Measurements from ENCODE around the gene EME1. TPM values are rescaled to one million over a fixed set of nuclear protein-coding genes. Genes with fewer than 3 reads are reported as not detected.

EME1 gene, protein sequence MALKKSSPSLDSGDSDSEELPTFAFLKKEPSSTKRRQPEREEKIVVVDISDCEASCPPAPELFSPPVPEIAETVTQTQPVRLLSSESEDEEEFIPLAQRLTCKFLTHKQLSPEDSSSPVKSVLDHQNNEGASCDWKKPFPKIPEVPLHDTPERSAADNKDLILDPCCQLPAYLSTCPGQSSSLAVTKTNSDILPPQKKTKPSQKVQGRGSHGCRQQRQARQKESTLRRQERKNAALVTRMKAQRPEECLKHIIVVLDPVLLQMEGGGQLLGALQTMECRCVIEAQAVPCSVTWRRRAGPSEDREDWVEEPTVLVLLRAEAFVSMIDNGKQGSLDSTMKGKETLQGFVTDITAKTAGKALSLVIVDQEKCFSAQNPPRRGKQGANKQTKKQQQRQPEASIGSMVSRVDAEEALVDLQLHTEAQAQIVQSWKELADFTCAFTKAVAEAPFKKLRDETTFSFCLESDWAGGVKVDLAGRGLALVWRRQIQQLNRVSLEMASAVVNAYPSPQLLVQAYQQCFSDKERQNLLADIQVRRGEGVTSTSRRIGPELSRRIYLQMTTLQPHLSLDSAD
- 3.0 and 3.1 TPM in 2 replicates for total RNA-seq

DNA sequence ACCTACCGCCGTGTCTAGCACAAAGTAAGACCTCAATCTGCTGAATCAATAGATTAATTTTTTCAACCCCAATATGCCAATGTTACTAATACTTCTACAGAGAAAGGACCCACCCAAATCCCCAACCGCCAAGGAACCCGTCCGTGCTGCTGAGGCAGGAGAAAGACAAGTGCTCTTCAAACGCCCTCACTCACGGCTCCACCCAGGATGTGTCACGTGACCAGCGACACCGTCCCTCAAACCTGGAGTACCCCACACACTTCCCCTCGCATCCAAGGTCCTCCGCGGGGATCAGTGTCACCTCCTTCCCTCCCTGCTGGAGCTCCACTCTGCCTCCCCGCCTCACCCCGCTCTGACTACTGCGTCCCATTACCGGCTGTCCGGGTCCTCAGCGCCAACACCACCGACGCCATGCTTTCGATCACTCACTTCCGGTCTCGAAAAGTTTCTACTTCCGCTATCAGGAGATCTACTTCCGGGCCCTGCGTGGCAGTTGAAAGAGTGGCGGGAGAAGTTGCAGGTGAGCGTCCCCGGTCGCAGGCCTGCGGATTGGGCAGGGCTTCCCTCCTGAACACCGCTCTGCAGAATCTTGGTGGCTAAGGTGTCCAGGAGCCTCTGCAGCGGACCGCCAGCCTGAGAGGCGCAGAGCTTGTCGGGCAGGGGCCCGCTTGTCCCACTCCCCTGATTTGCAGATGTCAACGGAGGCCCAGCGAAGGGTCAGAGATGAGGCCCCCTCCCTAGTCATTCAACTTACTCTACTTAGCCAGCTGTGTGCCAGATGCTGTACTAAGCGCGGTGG lies at the start of gene EME1, which contains the start of gene MRPL27:
TSS of gene EME1 (plus strand) at position 472 of the 799 bp plus-strand sequence. CDS start 1,980 bp downstream, outside the sequence.
TSS of gene MRPL27 (minus strand) at position 427 of the 799 bp plus-strand sequence. CDS start at position 413, 14 bp downstream.

DNA sequence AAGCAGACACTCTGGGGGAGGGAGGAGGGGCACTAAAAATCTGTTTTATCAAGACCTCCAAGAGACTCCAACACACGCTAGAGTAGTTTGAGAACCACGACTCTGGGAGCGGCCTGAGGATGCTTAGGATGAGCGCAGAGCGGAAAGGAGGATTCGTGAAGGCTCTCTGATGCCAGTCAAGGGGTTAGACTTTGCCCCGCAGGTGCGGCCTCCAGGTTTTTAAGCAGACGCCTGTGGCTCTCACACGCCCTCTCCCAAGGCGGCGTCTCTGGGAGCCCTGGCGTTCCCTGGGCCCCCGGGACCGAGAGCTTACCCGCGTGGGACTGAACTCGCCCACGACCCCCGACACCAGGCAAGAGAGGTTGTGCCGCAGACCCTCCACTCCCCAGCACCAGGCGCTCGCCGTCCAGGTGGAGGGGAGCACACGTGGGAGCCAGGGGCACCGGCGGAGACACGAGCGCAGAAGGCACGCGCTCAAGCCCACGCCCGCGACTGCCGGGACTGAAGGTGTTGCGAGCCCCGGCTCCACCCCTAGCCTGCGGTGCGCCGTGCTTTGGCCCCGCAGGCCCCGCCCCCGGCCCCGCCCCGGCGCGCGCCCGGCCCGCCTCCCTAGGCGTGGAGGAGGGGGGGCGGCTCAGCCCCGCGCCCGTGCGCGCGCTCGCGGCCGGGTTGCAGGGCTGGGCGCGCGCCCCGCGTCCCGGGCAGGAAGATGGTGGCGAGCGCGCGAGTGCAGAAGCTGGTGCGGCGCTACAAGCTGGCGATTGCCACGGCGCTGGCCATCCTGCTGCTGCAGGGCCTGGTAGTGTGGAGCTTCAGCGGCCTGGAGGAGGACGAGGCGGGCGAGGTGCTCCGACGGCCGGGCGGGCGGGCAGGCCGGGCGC lies 27.4 kb upstream of the EME1 start, which contains the start of gene XYLT2:
TSS of gene XYLT2 (plus strand) at position 695 of the 881 bp plus-strand sequence. CDS start at position 710, 15 bp downstream.

DNA sequence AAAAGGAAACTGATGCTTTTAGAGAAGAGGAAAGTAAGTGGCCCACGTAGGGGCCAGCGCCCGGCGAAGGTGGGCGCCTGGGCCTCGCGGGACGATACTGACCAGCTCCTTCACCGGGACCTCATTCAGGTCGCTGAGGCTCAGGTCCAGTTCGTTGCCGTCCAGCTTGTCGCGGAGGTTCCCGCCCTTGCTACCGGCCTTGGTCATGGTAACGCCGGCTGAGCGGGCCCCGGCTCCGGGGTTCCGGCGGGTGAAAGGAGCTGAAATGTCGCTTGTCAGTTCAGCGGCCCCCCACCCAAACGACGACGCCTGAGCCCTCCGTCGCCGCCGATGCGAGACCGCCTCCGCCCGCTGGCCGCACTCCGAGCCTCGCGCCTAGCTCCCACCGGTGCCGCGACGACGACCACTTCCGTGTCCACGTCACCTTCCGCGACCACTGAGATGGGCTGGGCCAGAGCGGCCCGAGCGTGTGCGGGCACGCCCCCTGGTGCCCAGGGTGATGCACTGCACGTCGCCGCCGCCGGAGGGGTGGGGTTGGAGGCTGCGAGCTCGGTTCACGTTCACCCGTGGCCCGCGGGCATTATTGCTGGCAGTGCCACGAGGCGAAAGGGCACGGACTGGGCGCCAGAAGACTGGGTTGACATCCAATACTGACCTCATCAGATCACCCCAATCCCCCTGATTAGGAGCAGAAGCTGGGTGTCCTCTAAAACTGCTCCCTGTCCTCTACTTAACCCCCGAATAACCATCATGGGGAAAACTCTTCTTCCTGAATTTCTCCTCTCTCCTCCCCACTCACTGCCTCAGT lies 24.3 kb downstream of the EME1 start, which contains the start of gene LRRC59:
TSS of gene LRRC59 (minus strand) at position 413 of the 808 bp plus-strand sequence. CDS start at position 207, 206 bp downstream.

DNA sequence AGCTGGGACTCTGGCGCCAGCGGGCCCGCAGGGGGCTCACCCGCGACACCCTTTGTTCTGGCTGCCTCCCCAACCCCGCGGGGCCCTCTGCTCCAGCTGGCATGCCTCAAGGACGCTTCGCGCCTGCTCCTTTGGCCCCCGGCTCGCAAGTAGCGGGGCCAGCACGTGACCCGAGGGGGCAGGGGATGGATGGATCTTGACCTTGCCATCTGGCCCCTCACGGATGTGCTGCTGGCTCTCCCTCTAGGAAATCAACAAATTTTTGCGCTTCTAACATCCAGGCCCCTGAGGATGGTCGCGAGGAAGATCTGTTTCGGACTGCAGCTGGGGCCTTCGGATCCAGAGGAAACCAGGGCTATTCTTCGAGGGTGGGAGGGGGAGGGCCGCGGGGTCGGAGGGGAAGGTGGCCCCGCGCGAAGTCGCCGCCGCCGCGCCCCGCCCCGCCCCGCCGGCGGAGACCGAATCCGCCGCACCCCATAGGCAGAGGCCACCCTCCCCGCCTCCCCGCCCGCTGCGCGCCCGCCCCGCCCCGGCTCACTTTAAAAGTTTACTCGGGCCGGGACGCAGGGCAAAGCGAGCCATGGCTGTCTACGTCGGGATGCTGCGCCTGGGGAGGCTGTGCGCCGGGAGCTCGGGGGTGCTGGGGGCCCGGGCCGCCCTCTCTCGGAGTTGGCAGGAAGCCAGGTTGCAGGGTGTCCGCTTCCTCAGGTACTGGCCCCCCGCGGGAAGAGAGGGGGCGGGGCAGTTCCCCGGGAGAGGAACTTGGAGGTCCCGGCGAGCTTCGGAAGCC lies 52.8 kb downstream of the EME1 start, which contains the start of gene ACSF2:
TSS of gene ACSF2 (plus strand) at position 537 of the 790 bp plus-strand sequence. CDS start at position 581, 44 bp downstream.

Small RNAs within 50 kb of the gene (small RNA-seq; reads per million reads assigned to genes)
- gene RF00019: not detected

Other genes with a start within 250 kb of the EME1 start
- gene SAMD14, start 243.1 kb upstream of the EME1 start, total RNA-seq: 0.86 and 1.0 TPM in 2 replicates
- 51.7 and 52.9 TPM in 2 replicates for gene PPP1R9B, start 222.6 kb upstream of the EME1 start, total RNA-seq
- gene SGCA, start 207.2 kb upstream of the EME1 start, total RNA-seq: 9.8 and 13.3 TPM in 2 replicates
- gene COL1A1, start 171.6 kb upstream of the EME1 start, total RNA-seq: 1,350 and 1,566 TPM in 2 replicates
- under 0.01 TPM in 1 of 2 replicates, not detected in the other for gene TMEM92, start 98.8 kb upstream of the EME1 start, total RNA-seq
- 30.9 and 31.8 TPM in 2 replicates for gene XYLT2, start 27.1 kb upstream of the EME1 start, total RNA-seq
- gene MRPL27, start within 50 bp of the EME1 start, total RNA-seq: 61.0 and 64.1 TPM in 2 replicates
- gene LRRC59, start 24.3 kb downstream of the EME1 start, total RNA-seq: 139 and 158 TPM in 2 replicates
- gene ACSF2, start 53.0 kb downstream of the EME1 start, total RNA-seq: 16.6 and 17.2 TPM in 2 replicates
- not detected in 2 replicates for gene CHAD, start 95.7 kb downstream of the EME1 start, total RNA-seq
- gene RSAD1, start 105.6 kb downstream of the EME1 start, total RNA-seq: 17.4 and 18.3 TPM in 2 replicates
- gene MYCBPAP, start 135.2 kb downstream of the EME1 start, total RNA-seq: 1.8 and 2.5 TPM in 2 replicates
- gene EPN3, start 159.5 kb downstream of the EME1 start, total RNA-seq: not detected in 2 replicates
- gene SPATA20, start 173.9 kb downstream of the EME1 start, total RNA-seq: 86.2 and 95.6 TPM in 2 replicates
- 1.1 and 1.3 TPM in 2 replicates for gene CACNA1G, start 187.5 kb downstream of the EME1 start, total RNA-seq

Measured in articular chondrocyte of knee joint (primary cell).